ENCODE measurements around the gene SLIT1.

The SLIT1 gene

DNA sequence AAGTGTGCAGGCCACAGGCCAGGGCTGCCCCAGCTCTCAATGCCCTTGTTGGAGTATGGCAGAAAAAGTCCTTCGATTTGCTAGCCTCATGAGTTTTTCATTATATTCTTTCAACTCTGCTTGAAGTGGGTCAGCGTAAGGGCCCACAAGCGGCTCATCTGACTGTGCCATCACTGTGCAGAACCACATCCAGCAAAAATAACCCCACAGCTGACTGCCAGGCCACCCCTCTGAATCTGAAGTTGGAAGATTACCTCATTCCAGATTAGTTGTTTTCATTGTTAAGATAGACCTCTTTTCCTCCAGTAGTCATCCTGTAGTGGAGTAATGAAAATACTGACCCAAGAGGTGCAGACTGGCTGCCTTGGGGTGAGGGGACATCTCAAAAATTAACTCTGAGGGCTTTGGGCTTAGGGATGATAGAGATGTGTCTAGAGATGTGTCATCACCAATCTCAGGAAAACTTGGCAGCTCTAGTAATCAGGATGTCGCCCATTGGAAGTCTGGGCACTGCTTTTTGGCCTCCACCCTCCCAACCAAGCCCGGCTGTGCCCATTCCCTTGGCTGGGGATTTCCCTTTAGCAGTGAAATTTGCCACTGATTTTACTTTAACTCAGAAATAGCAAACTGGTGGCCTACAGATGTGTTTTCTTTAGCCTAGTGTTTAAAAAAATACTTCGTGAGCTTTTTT is 189.3 kb downstream of the SLIT1 start:
- DNase-seq: no peak

DNA sequence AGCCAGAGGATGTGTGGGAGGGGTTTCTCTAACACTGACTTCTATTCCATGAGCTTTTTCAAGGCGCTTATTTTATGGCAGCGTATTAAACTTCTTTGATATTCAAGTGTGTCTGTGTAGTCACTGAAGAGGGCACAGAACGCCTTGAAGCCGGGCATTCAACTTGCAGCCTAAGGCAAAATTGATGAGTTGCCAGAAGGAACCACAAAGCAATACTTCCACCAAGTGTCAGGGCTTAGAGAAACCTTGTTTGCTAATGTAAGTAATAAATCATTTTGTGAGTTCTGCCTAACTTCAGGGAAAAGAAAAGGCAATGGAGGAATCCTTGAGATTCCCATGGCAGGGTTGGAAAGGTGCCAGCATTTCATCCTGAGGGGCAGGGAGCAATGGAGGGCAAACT is 189.9 kb downstream of the SLIT1 start:
- DNase-seq: no peak

DNA sequence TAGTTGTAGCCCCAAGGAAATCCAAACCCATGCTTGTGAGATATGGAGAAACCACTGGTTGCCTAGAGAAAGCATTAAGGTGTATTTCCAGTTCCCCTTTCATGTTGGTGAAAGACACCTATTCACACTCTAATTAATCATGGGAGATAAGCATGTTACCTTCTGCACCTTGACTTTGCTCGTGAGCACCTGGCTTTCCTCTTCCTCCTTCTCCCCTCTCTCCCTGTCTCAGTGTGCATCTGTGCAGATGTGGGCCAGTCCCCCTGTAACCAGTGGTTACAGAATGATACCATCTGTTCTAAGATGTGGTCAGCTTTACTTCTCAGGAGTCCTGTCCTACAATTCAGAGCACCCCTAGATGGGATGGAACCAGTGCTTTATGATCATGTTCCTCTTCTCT is 193.0 kb downstream of the SLIT1 start:
- DNase-seq: no peak

DNA sequence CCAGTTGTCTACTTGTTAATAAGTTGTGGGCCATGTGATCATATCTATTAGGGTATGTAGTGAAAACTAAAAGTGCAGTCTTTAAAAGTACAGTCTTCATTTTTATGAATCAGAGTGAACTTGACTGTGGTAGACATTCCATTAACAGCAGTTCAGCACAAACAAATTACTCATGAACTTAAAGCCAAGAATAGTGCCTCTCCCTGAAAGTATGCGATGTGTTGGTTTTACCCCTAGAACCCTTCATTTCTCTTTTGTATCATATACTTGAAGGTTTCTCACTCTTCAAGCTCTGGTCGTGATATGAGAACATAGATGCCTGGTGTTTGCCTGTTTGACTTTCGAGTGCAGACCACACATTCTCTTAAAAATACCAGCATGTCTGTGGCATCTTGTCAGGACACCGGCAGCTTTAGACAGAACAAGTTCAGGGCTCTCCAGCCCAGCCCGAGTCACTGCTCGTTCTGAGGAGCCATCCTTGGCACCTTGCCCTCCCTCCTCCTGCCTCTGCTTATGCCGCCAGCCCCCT is 194.4 kb downstream of the SLIT1 start:
- no peak for DNase-seq

DNA sequence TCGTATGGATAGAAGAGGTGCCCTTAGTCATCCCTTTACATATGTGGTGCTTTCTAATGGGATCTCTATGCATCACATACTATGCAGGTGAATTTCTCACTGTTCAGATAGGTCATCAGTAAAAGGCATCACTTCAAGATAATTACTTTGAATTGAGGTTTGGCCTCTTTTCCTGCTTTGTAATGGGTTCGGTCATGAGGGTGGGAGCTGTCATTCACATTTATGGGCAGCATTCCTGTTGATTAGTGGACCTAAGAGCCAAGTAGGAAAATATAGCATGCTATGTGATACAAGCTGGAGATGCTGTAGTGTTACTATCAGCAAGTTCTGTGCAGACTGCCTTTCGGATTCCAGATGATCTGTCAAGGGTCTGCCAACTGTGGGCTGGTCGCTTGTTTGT is 197.3 kb downstream of the SLIT1 start:
- DNase-seq: no peak

DNA sequence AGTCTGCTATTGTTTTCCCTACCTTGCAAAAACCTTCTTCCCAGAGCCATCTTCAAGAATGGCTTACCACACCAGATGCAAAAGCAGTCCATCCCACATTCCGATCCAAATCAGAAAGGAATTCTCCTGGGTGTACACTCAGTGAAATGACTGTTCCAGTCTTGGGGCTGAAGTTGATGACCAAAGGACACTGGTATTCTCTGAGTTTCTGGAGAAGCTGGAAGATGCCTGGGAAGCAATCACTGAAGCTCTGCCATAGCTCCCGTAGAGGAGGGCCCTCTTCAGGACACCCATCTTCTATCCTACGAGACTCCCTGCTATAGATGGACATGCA is 197.9 kb downstream of the SLIT1 start:
- DNase-seq: no peak

DNA sequence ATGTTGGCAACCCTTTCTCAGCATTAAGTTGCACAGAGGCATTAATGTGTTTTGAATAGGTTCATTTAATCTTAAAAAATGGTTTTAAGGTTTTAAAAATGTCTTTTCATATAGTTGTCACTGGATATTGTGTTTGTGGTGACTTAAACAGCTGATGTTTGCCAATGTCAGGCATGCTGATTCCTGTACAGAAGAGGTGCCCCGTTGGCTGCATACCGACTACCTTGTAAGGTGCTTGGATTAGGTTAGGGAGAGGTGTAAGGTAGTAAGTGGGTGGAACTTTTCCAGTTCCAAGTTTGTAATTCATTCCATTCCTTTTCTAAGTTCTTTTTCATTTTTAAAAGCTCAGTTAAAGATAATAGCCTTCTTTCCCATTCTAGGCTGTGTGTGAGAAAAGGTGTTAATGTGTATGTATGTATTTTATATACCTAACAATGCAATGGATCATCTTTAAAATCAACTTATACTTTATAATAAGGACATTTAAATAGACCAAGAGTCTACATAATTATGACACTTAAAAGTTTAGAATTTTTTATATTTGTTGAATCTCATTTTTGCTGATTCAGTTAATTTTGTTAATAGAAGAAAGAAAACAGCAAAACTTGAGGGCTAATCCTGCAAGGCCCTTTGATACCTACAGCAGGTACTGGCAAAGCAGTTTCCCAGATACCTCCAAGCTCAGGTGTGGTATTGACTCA is 198.5 kb downstream of the SLIT1 start:
- DNase-seq: no peak

DNA sequence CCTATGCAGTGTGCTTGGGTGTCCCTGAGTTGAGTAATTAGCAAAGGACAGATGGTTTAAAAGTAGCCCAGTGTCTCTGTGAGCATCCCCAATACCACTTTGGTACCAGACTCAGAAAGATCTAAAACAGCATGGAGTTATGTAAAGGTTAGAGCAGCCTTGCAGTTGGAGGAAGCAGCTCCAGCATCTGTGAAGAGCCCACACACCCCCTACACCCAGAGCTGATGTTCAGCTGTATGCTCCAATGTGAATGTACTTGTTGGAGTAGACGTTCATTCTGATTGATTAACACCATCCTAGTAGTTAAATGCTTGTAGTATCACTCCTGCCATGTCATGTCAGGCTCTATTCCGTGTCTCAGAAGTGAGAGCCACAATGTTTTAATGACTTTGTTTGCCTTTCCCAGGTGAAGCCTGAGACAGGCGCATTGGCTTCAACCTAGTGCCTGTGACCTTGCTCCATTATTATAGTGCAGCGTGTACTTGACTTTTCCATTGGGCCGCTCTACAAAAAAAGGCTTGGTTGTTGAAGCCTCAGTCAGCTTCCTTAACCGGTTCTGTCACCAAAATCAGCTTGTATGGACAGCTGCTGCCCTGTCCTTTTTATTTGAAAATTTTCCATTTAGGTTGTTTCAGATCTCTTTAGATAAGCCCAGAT is 199.4 kb downstream of the SLIT1 start:
- DNase-seq: no peak

DNA sequence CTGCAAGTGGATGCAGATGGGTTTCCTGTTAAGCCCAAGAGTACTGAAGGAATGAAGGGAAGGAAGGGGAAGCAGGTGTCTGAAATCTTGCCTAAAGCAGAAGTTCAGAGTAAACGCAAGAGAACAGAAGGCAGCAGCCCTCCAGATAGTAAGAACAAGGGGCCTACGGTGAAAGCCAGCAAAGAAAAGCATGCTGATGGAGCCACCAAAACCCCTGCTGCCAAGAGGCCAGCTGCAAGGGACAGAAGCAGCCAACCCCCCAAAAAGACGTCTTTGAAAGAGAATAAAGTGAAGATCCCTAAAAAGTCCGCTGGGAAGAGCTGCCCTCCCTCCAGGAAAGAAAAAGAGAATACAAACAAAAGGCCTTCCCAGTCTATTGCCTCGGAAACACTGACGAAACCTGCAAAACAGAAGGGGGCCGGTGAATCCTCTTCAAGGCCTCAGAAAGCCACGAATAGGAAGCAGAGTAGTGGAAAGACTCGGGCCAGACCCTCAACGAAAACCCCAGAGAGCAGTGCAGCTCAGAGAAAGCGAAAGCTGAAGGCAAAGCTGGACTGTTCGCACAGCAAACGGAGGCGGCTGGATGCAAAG is 201.1 kb downstream of the SLIT1 start:
- DNase-seq: no peak

DNA sequence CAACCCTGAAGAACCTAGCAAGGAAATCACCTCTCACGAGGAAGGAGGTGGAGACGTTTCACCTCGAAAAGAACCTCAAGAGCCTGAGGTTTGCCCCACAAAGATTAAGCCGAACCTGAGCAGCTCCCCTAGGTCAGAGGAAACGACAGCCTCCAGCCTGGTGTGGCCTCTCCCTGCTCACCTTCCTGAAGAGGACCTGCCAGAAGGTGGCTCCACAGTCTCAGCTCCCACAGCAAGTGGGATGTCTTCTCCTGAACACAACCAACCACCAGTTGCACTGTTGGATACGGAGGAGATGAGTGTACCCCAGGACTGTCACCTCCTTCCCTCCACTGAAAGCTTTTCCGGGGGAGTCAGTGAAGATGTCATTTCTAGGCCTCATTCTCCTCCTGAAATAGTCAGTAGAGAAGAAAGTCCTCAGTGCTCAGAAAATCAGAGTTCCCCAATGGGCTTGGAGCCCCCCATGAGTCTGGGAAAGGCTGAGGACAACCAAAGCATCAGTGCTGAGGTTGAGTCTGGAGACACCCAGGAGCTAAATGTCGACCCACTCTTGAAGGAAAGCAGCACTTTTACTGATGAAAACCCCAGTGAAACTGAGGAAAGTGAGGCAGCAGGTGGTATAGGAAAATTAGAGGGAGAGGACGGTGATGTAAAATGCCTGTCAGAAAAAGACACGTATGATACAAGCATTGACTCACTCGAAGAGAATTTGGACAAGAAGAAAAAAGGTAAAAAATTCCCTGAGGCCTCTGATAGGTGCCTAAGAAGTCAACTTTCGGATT is 203.4 kb downstream of the SLIT1 start:
- no peak for DNase-seq

DNA sequence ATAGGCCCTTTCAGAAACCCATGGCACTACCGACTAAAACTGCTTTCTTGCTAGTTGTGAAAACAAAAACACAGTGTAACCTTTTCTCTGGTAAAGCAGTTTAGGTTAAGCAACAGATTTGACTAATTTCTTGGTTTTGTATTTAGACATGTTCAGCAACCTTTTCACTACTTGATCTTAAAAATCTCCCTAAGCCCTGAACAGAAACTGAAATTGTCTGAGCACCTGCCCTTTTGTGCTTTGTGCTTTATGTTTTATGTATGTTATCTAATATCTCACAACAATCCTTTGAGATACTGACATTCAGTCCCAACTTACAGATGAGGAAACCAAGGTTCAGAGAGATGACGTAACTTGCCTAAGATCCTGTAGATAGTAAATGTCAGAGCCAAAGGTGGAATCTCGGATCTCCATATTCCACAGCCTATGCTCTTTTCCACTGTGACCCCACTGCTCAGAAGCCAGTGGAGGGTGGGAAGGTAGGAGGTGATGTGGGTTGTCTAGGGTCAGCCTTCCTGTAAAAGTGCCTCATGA is 207.1 kb downstream of the SLIT1 start:
- DNase-seq: no peak

DNA sequence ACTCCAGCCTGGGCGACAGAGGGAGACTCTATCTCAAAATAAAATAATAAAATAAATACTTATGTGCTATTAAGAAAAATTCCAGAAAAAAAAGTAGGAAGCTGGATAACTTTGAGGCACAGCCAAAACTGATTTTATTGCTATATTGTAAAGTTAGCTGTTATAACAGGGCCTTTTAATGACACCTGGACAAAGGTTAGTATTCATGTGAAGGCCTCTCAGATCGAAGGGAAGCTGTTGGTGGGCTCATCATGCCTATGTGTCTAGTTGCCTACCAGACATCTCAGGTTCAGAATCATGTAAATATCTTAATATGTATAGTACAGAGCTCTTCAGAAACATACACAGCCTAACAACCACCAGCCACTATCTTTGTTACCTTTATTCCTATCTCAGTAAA is 210.6 kb downstream of the SLIT1 start:
- DNase-seq: no peak

DNA sequence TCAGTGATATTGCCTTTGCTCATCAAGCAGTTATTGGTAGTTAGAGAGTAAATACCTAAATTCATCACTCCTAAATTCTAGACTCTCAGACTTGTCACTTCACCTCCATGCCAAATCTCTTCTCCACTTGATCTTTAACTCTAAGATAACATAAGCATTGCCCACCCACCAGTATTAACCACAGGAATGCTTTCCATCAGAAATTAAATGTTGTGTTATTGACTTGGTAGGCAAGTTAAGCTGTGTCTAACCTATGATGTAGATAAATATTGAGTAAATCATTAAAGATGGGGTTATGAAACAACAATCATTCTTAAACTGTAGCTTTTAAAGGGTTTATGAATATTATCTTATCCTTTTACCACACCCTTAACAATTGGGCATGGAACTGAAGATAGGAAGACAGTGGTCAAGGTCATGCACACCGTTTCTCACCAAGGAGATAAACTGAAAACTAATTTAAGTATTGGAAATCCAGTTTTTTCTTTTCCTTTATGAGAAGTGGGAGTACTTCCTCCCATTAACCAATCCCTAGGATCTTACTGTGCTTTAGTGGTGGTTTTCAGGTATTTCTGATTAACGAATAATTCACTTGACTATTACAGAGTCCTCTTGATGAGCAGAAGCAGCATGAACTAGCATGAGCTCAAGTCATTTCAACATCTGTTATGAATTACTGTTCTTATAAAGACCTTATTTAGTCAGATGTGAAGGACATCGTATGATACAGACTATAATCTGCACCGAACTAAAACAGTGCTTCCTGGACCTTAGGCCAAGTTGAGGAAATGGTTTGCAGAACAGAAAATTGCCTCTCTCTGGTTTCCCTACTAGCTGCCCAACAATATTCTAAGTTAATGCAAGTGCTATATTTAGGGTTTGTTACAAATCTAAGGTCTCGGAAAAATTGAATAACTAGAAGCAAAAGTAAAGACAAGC is 211.7 kb downstream of the SLIT1 start:
- DNase-seq: no peak

DNA sequence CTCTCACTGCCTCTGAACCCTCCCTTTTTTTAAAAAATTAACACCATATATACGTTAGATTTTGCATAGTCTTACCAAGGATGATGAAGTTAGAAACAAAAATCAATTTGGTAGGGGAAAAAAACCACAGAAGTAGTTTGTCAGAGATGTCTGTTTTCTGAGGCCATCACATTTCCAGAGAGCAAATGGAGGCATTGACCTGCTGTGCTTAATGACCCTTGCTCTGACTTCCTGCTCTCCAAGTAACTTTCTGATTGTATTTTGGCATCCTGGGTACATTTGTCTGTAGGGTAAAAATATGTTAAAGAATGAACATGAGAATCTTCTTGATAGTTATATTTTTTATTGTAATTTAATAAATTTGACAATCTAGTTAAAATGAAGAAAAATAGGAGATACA is 213.5 kb downstream of the SLIT1 start:
- no peak for DNase-seq

DNA sequence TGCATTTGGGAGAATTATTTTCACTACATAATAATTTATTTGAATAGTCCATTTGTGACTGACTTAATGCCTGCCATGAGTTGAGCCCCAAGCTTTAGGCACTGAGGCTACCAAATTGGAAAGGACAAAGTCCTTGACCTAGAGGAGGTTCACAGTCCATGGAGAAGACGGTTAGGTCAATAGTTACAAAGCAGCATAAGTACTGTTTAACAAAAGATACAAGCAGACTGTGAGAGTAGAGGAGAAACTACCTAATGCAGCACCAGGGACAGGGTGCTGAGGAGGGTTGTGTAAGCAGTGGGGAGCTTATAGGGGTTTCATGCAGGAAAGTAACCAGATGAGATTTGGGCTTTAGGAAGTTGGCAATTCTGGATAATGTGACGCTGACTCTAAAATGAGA is 214.4 kb downstream of the SLIT1 start:
- no peak for DNase-seq

DNA sequence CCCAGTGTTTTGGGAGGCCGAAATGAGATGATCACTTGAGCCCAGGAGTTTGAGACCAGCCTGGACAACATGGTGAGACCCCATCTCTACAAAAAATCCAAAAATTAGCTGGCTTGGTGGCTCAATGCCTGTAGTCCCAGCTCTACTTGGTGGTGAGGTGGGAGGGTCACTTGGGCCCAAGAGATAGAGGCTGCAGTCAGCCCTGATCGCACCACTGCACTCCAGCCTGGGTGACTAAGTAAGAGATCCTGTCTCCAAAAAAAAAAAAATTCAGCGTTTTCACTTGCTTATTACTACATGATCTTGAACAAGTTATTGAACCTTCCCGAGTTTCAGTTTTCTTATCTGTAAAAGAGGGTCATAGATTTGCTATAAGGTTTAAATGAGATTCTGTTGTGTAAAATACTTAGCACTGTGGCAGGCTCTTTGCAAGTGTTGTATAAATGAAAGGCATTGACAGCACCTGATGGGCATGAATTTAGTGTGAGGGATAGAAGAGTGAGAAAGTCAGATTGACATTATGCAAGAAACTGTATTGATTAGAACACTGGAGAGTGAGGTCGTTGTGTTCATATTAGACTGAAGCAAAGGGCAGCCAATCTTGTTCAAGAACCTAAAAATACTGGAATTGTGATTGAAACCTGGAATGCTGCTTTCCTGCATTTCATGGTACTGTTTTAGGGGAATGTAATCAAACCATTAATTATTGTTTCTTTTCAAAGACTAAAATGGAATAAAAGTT is 216.9 kb downstream of the SLIT1 start:
- no peak for DNase-seq

DNA sequence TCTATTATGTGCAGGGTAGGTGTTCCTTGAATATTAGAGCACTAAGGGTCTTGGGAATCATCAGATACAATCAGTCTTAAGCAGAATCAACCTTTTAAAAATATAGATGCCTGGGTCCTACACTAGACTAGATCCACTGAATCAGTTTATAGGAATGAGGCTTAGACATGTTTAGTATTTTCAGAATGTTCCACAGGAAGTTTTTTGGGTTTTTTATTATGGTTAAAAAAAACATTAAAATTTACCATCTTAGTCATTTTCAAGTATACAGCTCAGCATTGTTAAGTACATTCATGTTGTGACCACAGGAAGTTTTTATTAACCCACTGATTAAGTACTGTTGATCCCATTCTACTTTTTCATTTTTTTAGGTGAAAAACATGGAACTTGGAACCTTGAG is 217.9 kb downstream of the SLIT1 start:
- no peak for DNase-seq

DNA sequence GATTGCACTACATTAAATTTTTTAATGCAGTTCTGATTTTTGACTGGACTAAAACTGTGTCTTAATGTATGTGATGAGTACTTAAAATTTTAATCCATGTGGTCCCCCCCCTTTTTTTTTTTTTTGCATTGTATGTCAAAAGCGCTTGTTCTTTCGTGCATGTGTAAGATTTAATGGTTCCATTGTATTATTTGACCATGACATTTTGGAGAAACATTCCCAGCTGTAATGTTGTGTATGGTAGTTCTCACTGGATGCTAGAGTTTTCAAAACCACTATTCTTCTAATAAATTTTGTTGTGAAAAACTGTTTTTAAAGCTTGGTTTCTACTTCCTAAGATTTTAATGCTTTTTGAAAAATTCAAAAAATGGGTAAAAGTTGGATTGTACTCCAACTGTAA is 221.6 kb downstream of the SLIT1 start:
- no peak for DNase-seq

DNA sequence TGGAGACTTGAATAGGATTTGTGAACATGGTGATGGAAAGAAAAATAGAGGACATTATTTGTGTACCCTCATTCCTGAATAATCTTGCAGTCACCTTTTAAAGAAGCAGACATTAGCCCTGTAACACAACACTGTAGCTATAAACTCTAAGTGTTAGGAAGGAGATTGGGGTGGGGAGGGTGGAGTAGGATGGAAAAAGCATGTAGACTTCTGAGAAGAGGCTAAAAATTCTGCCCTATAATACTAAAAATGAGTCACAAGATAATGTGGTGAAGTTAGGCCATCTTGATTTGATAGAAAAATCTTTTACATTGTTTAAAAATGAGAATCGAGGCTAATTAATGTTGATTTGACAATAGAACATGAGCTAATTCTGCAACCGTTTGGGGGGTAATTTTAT is 224.9 kb downstream of the SLIT1 start:
- no peak for DNase-seq

DNA sequence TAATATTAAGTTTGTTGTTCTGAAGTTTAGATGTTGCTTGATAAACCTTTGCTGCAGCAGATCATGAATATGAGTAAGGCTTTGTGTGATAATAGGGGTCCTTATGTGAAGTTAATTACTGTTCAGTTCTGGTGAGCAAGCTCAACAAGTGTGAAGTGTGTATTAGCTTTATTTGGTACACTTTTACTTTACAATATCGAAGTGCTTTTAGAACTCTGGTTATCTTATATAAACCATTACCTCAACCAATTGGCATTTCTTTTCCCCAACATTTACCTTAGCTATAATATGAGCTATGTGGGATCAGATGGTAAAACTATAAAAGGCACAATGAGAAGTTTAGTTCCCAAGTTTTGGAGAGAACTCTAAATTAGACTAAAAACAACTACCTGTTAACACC is 226.0 kb downstream of the SLIT1 start:
- DNase-seq: no peak

DNA sequence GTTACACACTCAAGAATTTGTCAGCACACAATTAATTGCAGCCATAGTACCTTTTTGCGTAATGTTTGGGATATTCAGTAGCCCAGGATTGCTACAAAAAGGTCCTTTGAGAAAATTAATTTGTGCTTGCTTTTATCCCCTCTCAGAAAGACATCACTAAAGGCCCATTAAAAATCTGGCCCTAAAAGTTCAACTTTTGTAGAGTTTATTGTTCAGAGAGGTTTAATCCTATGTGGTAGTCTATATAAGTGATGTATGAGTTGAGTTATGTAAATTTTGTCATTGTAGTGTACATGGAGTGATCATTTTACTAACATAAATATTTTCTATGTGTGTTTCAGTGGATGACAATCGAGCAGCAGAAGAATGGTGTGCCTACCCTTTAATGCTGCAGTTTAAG is 227.7 kb downstream of the SLIT1 start:
- DNase-seq: no peak
